K562 (cell line): Measurements from ENCODE around the gene IFT22. TPM values are rescaled to one million over a fixed set of nuclear protein-coding genes. Genes with fewer than 3 reads are reported as not detected.

Experiments
- ZNF408 ChIP-seq: fragments of 250-450 bp; sonication (Bioruptor Pico); IDR thresholded peaks from 2 replicates; pipeline ENCODE4 v1.4.0; 2020; ENCODE audit warnings: low read depth, mild to moderate bottlenecking, moderate library complexity
- polyA plus RNA-seq, 8 experiments: library from polyadenylated mRNA; depleted of rRNA in 4 of 8; stranded (reverse) in 5 of 8; unstranded in 3 of 8; fragments of >200 nt; fragmentation: Nextera tagmentation in 2 of 8; fragmentation: Illumina TruSeq in 1 of 8; extraction: Ambion mirVana in 2 of 8; extraction: Trizol in 1 of 8; gene quantifications; 2 replicates each; pipeline versions ENCODE4 v1.2.1 to v1.2.3, GENCODE V29; 2011 to 2014; ENCODE audit warnings: inconsistent platforms in 1 of 8, missing spikeins in 1 of 8
- total RNA-seq, 7 experiments: library from RNA; depleted of rRNA in 6 of 7; stranded (reverse); fragments of >200 nt in 6 of 7; fragmentation: Illumina TruSeq in 2 of 7; extraction: Trizol in 2 of 7; gene quantifications; 2 replicates each; pipeline versions ENCODE4 v1.2.1 to v1.2.3, GENCODE V29; 2011 to 2021; ENCODE audit warnings: low replicate concordance in 1 of 7
- TF ChIP-seq, protein P1 (sequence below): fragments of 250-450 bp; sonication (Bioruptor Pico); IDR thresholded peaks from 2 replicates; pipeline ENCODE4 v1.5.0; 2021; ENCODE audit warnings: mild to moderate bottlenecking, borderline replicate concordance
- TF ChIP-seq, protein P2 (sequence below): fragments of 200-800 bp; sonication (Bioruptor generic); IDR thresholded peaks from 2 replicates; pipeline ENCODE4 v1.6.1; 2016; ENCODE audit warnings: missing genetic modification characterization, missing compliant biosample characterization
- TF ChIP-seq, protein P3 (sequence below): sonication (generic); formaldehyde crosslinking; IDR thresholded peaks from 2 replicates; pipeline ENCODE4 v1.9.0; 2022; ENCODE audit warnings: mild to moderate bottlenecking, missing genetic modification reagents
- TF ChIP-seq, protein P4 (sequence below): fragments of 450-650 bp; IDR thresholded peaks from 2 replicates; pipeline ENCODE4 v1.6.1; 2018; ENCODE audit not compliant: partially characterized antibody
- TF ChIP-seq, protein P5 (sequence below): fragments of 450-650 bp; formaldehyde crosslinking; IDR thresholded peaks from 2 replicates; pipeline ENCODE4 v1.4.0; 2020; ENCODE audit warnings: mild to moderate bottlenecking, moderate library complexity

Gene IFT22
- total and polyA plus RNA-seq, 9 of the 15 experiments (the other 6 are each of a cell fraction or from before 2014, with no cell fraction given): 6.3 to 18.2 (median 7.7) TPM

DNA sequence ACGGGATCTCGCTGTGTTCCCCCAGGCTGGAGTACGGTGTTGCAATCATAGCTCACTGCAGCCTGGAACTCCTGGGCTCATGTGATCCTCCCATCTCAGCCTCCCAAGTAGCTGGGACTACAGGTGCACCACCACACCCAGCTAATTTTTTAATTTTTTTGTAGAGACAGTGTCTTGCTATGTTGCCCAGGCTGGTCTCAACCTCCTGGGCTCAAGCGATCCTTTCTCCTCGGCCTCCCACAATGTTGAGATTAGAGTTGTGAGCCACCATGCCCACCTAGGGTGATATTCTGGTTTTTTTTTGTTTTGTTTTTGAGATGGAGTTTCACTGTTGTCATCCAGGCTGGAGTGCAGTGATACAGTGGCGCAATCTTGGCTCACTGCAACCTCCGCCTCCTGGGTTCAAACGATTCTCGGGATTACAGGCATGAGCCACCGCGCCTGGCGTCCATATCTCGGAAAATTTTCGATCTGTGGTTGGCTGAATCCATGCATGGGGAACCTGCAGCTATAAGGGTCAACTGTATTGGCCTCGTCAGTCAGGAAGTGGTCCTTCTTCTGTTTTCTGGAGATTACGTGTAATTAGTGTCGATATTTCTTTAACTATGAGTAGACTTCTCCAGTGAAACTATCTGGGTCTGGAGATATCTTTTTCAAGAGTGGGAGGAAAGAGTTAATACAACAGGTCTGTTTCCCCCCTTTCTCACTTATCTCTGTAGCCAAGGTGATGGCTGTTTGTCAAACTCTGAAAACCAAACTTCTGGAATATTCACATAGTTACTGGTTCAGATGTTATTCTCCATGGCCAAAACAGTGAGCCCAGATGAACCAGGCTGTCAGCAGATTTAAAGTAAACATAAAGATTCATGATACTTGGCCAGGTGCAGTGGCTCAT, 55.7 kb downstream of the IFT22 start (continued):
- TF ChIP-seq, protein P1, sequence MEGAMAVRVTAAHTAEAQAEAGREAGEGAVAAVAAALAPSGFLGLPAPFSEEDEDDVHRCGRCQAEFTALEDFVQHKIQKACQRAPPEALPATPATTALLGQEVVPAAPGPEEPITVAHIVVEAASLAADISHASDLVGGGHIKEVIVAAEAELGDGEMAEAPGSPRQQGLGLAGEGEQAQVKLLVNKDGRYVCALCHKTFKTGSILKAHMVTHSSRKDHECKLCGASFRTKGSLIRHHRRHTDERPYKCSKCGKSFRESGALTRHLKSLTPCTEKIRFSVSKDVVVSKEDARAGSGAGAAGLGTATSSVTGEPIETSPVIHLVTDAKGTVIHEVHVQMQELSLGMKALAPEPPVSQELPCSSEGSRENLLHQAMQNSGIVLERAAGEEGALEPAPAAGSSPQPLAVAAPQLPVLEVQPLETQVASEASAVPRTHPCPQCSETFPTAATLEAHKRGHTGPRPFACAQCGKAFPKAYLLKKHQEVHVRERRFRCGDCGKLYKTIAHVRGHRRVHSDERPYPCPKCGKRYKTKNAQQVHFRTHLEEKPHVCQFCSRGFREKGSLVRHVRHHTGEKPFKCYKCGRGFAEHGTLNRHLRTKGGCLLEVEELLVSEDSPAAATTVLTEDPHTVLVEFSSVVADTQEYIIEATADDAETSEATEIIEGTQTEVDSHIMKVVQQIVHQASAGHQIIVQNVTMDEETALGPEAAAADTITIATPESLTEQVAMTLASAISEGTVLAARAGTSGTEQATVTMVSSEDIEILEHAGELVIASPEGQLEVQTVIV (CRISPR knock-in tag): no peak
- TF ChIP-seq, protein P2, sequence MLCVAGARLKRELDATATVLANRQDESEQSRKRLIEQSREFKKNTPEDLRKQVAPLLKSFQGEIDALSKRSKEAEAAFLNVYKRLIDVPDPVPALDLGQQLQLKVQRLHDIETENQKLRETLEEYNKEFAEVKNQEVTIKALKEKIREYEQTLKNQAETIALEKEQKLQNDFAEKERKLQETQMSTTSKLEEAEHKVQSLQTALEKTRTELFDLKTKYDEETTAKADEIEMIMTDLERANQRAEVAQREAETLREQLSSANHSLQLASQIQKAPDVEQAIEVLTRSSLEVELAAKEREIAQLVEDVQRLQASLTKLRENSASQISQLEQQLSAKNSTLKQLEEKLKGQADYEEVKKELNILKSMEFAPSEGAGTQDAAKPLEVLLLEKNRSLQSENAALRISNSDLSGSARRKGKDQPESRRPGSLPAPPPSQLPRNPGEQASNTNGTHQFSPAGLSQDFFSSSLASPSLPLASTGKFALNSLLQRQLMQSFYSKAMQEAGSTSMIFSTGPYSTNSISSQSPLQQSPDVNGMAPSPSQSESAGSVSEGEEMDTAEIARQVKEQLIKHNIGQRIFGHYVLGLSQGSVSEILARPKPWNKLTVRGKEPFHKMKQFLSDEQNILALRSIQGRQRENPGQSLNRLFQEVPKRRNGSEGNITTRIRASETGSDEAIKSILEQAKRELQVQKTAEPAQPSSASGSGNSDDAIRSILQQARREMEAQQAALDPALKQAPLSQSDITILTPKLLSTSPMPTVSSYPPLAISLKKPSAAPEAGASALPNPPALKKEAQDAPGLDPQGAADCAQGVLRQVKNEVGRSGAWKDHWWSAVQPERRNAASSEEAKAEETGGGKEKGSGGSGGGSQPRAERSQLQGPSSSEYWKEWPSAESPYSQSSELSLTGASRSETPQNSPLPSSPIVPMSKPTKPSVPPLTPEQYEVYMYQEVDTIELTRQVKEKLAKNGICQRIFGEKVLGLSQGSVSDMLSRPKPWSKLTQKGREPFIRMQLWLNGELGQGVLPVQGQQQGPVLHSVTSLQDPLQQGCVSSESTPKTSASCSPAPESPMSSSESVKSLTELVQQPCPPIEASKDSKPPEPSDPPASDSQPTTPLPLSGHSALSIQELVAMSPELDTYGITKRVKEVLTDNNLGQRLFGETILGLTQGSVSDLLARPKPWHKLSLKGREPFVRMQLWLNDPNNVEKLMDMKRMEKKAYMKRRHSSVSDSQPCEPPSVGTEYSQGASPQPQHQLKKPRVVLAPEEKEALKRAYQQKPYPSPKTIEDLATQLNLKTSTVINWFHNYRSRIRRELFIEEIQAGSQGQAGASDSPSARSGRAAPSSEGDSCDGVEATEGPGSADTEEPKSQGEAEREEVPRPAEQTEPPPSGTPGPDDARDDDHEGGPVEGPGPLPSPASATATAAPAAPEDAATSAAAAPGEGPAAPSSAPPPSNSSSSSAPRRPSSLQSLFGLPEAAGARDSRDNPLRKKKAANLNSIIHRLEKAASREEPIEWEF (CRISPR knock-in tag): no peak
- TF ChIP-seq, protein P3, sequence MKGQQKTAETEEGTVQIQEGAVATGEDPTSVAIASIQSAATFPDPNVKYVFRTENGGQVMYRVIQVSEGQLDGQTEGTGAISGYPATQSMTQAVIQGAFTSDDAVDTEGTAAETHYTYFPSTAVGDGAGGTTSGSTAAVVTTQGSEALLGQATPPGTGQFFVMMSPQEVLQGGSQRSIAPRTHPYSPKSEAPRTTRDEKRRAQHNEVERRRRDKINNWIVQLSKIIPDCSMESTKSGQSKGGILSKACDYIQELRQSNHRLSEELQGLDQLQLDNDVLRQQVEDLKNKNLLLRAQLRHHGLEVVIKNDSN: no peak
- TF ChIP-seq ZNF408 (CRISPR knock-in tag): no peak
- TF ChIP-seq, protein P4, sequence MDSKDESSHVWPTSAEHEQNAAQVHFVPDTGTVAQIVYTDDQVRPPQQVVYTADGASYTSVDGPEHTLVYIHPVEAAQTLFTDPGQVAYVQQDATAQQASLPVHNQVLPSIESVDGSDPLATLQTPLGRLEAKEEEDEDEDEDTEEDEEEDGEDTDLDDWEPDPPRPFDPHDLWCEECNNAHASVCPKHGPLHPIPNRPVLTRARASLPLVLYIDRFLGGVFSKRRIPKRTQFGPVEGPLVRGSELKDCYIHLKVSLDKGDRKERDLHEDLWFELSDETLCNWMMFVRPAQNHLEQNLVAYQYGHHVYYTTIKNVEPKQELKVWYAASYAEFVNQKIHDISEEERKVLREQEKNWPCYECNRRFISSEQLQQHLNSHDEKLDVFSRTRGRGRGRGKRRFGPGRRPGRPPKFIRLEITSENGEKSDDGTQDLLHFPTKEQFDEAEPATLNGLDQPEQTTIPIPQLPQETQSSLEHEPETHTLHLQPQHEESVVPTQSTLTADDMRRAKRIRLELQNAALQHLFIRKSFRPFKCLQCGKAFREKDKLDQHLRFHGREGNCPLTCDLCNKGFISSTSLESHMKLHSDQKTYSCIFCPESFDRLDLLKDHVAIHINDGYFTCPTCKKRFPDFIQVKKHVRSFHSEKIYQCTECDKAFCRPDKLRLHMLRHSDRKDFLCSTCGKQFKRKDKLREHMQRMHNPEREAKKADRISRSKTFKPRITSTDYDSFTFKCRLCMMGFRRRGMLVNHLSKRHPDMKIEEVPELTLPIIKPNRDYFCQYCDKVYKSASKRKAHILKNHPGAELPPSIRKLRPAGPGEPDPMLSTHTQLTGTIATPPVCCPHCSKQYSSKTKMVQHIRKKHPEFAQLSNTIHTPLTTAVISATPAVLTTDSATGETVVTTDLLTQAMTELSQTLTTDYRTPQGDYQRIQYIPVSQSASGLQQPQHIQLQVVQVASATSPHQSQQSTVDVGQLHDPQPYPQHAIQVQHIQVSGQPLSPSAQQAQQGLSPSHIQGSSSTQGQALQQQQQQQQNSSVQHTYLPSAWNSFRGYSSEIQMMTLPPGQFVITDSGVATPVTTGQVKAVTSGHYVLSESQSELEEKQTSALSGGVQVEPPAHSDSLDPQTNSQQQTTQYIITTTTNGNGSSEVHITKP: no peak
- TF ChIP-seq, protein P5, sequence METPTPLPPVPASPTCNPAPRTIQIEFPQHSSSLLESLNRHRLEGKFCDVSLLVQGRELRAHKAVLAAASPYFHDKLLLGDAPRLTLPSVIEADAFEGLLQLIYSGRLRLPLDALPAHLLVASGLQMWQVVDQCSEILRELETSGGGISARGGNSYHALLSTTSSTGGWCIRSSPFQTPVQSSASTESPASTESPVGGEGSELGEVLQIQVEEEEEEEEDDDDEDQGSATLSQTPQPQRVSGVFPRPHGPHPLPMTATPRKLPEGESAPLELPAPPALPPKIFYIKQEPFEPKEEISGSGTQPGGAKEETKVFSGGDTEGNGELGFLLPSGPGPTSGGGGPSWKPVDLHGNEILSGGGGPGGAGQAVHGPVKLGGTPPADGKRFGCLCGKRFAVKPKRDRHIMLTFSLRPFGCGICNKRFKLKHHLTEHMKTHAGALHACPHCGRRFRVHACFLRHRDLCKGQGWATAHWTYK: no peak
